Endothelial cell (in vitro differentiated cells): ENCODE measurements around the gene PATJ. TPM values are rescaled to one million over a fixed set of nuclear protein-coding genes. Genes with fewer than 3 reads are reported as not detected.
A peak's percentile ranks its signal among the peaks of the same experiment; 100 is the strongest.

Experiments used
- DNase-seq: peaks from one replicate; pipeline ENCODE4 v3.0.0; 2021; ENCODE audit warnings: low spot score
- H3K27ac Mint-ChIP-seq: one replicate; pipeline ENCODE4 v1.8.0; 2021; ENCODE audit warnings: mixed read lengths, inconsistent platforms; ENCODE audit not compliant: unreplicated experiment
- H3K27me3 Mint-ChIP-seq: one replicate; pipeline ENCODE4 v1.8.0; 2021; ENCODE audit warnings: mild to moderate bottlenecking, moderate library complexity, mixed read lengths, inconsistent platforms; ENCODE audit not compliant: unreplicated experiment
- H3K36me3 Mint-ChIP-seq: one replicate; pipeline ENCODE4 v1.8.0; 2021; ENCODE audit warnings: mild to moderate bottlenecking, low read depth, mixed read lengths, inconsistent platforms; ENCODE audit not compliant: unreplicated experiment
- H3K4me1 Mint-ChIP-seq: one replicate; pipeline ENCODE4 v1.8.0; 2021; ENCODE audit warnings: mild to moderate bottlenecking, mixed read lengths, inconsistent platforms; ENCODE audit not compliant: unreplicated experiment
- H3K4me3 Mint-ChIP-seq: one replicate; pipeline ENCODE4 v1.8.0; 2021; ENCODE audit warnings: mild to moderate bottlenecking, mixed read lengths, inconsistent platforms; ENCODE audit not compliant: unreplicated experiment
- H3K9me3 Mint-ChIP-seq: one replicate; pipeline ENCODE4 v1.8.0; 2021; ENCODE audit warnings: mixed read lengths, inconsistent platforms; ENCODE audit not compliant: unreplicated experiment
- total RNA-seq: library from RNA; stranded (reverse); fragmentation: NEBNext Ultra II Directional; extraction: Animal tissue kit (Norgen Biotek cat#: 25700); gene quantifications from one replicate; pipeline ENCODE4 v1.2.1, GENCODE V29; 2021; ENCODE audit not compliant: unreplicated experiment
- TF ChIP-seq, protein P1 (sequence below): fragments of 200-600 bp; sonication (generic); IDR thresholded peaks from one replicate; pipeline ENCODE4 v1.5.0; 2021; ENCODE audit warnings: antibody characterized with exemption; ENCODE audit not compliant: unreplicated experiment

The PATJ gene
- total RNA-seq, 1 donor from 2014 or later: 13.9 TPM

DNA sequence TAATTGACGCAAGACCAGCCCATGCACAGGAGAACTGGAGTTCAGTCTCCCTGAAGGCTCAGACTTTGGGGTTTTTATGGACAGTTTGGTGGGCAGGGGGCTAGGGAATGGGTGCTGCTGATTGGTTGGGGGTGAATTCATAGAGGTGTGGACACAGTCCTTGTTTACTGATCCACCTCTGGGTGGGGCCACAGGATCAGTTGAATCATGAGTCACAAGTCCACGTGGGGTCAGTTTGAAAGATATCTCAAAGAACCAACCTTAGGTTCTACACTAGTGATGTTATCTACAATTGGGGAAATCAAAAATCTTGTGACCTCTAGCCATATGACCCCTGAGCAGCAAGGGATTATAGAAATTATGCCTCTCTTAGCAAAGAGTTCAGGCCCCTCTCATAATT is 324.4 kb downstream of the PATJ start:
- Mint-ChIP-seq H3K4me1 (peaks cover 7% of the 10 kb centered on the region), H3K27me3 (peaks cover 3% of the 10 kb centered on the region), H3K27ac (no peak overlapping the region), H3K36me3 (peaks cover 6% of the 10 kb centered on the region), H3K4me3 (no peak overlapping the region), H3K9me3 (no peaks in the 10 kb centered on the region)
- DNase-seq: no peak
- TF ChIP-seq, protein P1, sequence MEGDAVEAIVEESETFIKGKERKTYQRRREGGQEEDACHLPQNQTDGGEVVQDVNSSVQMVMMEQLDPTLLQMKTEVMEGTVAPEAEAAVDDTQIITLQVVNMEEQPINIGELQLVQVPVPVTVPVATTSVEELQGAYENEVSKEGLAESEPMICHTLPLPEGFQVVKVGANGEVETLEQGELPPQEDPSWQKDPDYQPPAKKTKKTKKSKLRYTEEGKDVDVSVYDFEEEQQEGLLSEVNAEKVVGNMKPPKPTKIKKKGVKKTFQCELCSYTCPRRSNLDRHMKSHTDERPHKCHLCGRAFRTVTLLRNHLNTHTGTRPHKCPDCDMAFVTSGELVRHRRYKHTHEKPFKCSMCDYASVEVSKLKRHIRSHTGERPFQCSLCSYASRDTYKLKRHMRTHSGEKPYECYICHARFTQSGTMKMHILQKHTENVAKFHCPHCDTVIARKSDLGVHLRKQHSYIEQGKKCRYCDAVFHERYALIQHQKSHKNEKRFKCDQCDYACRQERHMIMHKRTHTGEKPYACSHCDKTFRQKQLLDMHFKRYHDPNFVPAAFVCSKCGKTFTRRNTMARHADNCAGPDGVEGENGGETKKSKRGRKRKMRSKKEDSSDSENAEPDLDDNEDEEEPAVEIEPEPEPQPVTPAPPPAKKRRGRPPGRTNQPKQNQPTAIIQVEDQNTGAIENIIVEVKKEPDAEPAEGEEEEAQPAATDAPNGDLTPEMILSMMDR: no peak

DNA sequence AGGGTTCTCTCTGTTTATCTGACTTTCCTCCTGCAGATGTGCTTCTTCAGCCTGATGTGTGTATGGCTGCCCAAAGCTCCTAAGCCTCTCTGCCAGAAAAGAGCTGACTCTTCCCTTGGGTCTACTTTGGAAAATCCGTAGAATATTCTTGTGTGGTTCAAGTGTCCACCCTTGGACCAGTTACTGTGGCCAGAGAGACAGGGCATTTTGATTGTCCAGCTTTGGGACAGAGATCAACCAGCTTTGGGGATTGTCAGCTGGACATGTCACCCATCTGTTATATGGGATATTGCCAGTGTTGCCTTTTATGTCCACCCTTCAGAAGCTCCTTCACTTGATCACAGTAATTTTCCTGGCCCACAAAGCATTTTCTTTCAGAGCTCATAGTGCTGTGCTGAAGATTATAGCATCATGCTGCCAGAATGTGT is 326.1 kb downstream of the PATJ start:
- TF ChIP-seq, protein P1: no peak
- Mint-ChIP-seq H3K27me3 (peaks cover 3% of the 10 kb centered on the region), H3K27ac (no peak overlapping the region), H3K4me1 (peaks cover 7% of the 10 kb centered on the region), H3K36me3 (peaks cover 6% of the 10 kb centered on the region), H3K9me3 (no peaks in the 10 kb centered on the region), H3K4me3 (no peak overlapping the region)
- DNase-seq: no peak

DNA sequence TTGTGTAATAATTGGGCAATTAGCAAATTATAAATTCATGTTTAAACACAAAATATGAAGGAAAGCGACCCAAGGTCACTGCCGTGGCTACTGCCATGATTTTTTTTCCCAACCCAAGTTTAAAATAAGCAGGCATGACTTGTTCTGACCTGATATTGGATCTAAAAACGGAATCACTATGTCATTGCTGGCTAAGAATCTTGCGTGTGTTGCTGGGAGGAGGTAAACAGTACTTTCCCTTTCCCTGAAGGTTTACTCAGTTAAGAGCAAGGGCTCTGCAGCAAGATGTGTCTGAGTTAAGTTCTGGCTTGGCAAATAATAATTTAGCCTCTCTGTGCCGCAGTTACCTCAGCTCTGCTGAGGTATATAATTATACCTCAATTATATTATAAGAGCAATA is 326.7 kb downstream of the PATJ start:
- Mint-ChIP-seq H3K27me3 (peaks cover 3% of the 10 kb centered on the region), H3K9me3 (no peaks in the 10 kb centered on the region), H3K36me3 (peaks cover 6% of the 10 kb centered on the region), H3K4me3 (no peak overlapping the region), H3K27ac (no peak overlapping the region), H3K4me1 (peaks cover 7% of the 10 kb centered on the region)
- TF ChIP-seq, protein P1: no peak
- no peak for DNase-seq

DNA sequence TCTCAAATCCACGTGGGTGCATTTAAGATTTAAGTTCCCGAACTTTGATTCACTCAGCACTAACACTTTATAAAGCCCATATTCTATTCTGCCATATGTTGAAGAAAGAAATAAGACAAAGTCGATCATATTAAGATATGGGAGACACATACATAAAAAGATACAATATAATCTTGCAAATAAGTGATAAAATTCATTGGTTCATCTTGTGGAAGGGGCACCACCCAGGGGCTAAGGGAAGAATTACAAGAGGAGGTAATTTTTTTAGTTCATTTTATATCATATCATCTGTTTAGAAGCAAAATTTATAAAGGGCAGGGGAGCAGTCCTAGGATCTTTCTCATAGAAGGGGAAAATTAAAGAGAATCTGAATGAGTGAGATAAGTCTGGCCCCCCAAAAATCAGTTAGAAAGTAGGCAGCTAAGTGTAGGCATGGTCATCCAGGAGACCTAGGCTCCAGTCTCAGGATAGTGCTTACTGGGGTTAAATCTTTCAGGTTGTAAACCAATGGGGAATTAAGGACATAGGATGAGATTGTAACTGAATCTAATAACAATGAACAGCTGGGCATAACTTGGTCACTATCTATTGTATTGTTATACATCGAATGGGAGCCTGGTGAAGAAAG is 328.2 kb downstream of the PATJ start:
- H3K9me3 Mint-ChIP-seq: no peaks in the 10 kb centered on the region
- peaks cover 6% of the 10 kb centered on the region for H3K36me3 Mint-ChIP-seq
- DNase-seq: peak; percentile 25
- TF ChIP-seq, protein P1: peak; percentile 83
- peaks cover 3% of the 10 kb centered on the region for H3K27me3 Mint-ChIP-seq
- H3K4me3 Mint-ChIP-seq: no peak overlapping the region
- H3K4me1 Mint-ChIP-seq: no peaks in the 10 kb centered on the region
- H3K27ac Mint-ChIP-seq: no peak overlapping the region

DNA sequence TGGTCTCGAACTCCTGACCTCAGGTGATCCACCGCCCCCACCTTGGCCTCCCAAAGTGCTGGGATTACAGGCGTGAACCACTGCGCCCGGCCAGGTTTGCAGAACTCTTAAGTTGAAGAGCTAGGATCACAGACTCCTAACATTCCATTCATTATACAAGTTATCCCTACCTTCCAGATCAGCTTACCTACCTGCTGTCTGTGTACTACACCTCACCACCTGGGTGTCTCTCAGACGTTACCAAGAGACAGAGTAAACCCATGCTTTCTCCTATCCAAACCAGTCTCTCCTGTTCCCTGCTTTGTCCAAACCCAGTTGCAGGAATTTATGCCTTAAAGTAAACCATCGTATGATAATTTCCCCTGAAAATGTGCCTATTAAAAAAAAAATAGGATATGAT is 329.4 kb downstream of the PATJ start:
- DNase-seq: no peak
- no peak overlapping the region for H3K4me3 Mint-ChIP-seq
- peaks cover 2% of the 10 kb centered on the region for H3K36me3 Mint-ChIP-seq
- TF ChIP-seq, protein P1: no peak
- no peaks in the 10 kb centered on the region for H3K9me3 Mint-ChIP-seq
- no peaks in the 10 kb centered on the region for H3K4me1 Mint-ChIP-seq
- no peak overlapping the region for H3K27ac Mint-ChIP-seq
- peaks cover 3% of the 10 kb centered on the region for H3K27me3 Mint-ChIP-seq
